ENCODE measurements around the gene ESPL1.
"Not testable (repeated sequence)": the region's sequence is repeated elsewhere in the genome, so short reads cannot be mapped to it uniquely, and the experiment has no call there.

Gene ESPL1

GRCh38 chr12:53265783-53266182 is 2.3 kb upstream of the ESPL1 start:
- DNase-seq, result no peak

DNA sequence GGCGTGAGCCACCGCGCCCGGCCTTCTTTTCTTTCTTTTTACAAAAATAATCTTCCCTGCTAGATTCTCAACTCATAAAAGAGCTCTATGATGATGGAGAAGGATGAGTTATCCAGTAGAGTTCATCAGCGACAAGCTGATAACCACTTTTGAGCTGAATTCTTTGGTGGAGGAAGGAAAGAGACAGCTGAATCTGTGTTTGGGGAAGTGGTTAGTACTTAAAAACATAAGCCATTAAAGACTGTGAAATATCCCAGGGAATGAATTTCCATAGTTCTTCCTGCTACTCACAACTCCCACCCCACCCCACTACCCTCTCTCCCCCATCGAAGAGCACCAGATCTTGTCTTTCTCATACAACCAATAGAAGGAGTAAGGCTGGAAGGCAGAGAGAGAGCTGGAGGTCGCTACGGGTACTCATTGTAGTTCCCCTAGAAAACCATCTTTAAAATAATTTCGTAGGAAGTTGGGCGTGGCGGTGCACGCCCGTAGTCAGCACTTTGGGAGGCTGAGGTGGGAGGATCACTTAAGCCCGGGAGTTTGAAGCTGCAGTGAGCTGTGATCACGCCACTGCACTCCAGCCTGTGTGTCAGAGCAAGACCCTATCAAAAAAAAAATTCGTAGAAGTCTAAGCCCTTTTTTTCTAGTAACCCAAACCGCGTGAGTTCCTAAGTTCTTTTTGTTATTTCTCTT is 647 bp upstream of the ESPL1 start:
- DNase-seq, result peak; percentile 43 to 52

DNA sequence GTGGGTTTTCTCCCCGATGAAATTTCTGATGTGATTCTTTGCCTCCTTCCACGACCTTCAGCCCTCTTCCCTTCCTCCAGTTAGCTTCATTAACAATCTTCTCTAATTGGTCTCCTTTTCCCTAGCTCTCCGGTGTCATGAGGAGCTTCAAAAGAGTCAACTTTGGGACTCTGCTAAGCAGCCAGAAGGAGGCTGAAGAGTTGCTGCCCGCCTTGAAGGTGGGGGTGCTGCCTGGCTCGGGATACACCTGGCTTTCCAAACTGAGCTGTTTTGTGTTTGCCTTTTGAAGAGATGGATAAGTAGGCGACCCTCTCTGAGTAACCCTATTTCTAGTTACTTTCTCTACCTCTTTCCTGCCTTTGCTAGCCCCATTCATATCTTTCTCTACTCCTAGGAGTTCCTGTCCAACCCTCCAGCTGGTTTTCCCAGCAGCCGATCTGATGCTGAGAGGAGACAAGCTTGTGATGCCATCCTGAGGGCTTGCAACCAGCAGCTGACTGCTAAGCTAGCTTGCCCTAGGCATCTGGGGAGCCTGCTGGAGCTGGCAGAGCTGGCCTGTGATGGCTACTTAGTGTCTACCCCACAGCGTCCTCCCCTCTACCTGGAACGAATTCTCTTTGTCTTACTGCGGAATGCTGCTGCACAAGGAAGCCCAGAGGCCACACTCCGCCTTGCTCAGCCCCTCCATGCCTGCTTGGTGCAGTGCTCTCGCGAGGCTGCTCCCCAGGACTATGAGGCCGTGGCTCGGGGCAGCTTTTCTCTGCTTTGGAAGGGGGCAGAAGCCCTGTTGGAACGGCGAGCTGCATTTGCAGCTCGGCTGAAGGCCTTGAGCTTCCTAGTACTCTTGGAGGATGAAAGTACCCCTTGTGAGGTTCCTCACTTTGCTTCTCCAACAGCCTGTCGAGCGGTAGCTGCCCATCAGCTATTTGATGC is 797 bp downstream of the ESPL1 start:
- DNase-seq, result no peak

DNA sequence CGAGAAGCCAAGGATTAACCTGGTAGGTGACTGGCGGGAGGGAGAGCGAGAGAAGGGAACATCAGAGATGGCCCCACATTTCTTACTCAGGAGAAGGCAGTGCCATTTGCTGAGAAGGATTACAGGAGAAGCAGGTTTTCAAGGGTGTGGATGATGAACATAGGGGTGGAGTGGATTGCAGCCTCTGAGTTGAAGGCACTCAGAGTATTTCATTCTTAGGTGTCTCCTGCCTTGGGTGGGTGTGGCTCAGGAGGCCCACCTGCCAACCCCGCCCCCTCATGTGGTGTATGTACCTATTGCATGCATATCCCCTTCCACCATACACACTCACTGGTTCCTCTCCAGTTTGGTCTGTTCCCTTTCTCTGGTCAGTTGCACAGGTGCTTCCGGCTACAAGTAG is 6.3 kb downstream of the ESPL1 start:
- no peak for DNase-seq

GRCh38 chr12:53276511-53276910 is 8.4 kb downstream of the ESPL1 start:
- no peak for DNase-seq

DNA sequence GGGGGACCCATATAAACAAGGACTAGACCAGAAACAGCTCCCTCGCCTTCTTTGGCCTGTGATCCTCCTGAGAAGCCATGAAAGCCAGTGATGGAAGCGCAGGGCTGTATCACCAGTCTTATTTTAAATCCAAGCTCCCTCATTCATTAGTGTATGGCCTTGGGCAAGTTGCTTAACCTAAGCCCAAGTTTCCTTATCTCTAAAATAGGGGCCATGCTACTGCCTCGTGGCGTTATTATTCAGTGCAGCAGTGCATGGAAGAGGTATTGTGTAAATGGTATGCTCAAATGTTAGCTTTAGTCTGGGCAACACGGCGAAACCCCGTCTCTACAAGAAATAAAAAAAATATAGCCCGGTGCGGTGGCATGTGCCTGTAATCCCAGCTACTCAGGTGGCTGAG is 9.9 kb downstream of the ESPL1 start:
- no peak for DNase-seq

GRCh38 chr12:53279283-53279869 is 11.3 kb downstream of the ESPL1 start:
- DNase-seq, result no peak

GRCh38 chr12:53279888-53280498 is 11.9 kb downstream of the ESPL1 start:
- DNase-seq, result no peak

DNA sequence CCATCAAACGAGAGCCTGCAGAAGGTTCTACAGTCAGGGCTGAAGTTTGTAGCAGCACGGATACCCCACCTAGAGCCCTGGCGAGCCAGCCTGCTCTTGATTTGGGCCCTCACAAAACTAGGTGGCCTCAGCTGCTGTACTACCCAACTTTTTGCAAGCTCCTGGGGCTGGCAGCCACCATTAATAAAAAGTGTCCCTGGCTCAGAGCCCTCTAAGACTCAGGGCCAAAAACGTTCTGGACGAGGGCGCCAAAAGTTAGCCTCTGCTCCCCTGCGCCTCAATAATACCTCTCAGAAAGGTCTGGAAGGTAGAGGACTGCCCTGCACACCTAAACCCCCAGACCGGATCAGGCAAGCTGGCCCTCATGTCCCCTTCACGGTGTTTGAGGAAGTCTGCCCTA is 18.3 kb downstream of the ESPL1 start:
- no peak for DNase-seq

- DNase-seq, result peak; percentile 36 to 58
Observed at GRCh38 chr12:53287741-53288216, 19.7 kb downstream of the ESPL1 start.

GRCh38 chr12:53288322-53288721 is 20.2 kb downstream of the ESPL1 start:
- no peak for DNase-seq

- no peak for DNase-seq
Observed at GRCh38 chr12:53289891-53290290, 21.8 kb downstream of the ESPL1 start.

GRCh38 chr12:53290661-53291060 is 22.6 kb downstream of the ESPL1 start:
- DNase-seq, result no peak

DNA sequence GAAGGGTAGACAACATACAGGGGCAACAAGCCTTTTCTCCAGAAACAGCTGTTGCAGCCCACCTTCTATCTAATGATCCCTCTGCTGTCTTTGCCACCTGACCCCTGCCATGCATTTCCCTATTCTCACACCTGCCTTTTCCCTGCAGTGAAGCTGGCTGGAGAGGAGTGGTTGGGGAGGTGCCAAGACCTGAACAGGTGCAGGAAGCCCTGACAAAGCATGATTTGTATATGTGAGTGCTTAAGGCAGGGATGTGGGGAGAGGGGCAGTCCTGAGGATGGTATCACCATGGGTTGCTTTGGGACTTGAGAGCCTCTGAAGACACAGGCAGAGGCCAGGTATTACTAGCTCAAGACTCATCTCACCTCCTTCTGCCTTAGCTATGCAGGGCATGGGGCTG is 24.3 kb downstream of the ESPL1 start:
- DNase-seq, result no peak

DNA sequence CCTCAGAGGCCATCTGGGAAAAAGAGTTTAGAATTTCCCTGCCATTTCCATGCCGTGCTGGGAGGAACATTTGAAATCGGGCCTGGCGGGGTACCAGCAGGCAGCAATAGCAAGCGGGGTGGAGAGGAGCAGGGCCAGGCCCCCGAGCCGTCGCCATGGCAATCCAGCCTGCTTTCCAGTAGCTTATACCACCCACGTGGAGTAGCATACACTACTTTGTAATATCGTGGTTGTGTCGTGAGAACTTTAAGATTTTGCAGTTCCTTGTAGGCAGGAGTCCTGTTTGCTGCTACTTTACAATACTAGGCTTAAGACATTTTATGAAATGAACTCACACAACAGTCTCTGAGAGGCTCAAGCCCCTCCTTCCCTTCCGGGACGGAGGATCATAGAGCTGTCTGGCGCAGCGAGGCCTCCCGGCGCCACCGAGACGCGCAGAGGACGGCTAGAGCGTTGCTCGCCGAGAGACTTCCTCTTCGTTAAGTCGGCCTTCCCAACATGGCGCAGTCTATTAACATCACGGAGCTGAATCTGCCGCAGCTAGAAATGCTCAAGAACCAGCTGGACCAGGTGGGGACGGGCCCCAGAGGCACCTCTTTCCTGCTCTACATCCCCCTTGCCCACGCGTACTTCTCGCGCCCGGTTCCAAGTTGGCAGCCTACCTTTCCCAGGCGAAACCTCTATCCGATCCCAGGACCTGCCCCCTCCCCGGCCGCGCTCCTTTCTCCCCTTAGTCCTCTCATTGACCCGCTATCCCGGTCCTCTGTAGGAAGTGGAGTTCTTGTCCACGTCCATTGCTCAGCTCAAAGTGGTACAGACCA is 27.2 kb downstream of the ESPL1 start, which contains the start of gene PFDN5:
Gene PFDN5, plus strand, starts transcription at position 473 of the 821 bp plus-strand sequence. Its CDS starts 26 bp downstream, at position 499.
- peak; percentile 78 to 81 for DNase-seq

DNA sequence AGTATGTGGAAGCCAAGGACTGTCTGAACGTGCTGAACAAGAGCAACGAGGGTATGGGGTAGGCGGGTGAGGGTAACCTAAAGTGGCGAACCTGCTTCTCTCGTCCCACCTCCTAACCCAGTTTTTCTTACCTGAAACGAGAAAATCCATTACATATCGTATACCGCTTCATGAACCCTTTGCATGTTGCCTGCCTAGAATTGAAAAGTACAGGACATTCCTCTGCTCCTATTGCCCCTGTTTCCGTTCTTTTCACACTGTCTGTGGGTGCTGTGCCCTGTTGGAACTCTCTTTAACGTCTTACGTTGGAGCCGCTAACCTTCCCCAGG is 27.8 kb downstream of the ESPL1 start:
- DNase-seq, result no peak

- not testable (repeated sequence) for DNase-seq
Observed at GRCh38 chr12:53297106-53297505, 29.0 kb downstream of the ESPL1 start.

DNA sequence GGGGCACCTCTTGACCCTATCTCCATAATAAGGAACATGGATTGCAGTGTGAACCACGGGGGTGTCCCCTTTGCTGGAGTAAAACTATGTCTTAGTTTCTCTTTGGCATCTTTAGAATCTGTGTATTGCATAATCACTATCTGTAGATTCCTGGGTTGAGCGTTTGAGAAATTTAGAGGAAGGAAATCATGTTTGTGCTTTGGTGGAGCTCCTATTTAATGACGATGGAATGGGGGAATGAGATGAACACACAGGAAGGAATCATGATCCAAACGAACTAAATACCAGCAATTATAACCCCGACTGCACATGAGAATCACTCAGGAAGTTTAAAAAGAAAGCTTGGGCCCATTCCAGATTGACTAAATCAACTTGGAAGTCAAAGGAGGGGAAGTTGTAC is 30.1 kb downstream of the ESPL1 start:
- peak; percentile 60 to 65 for DNase-seq

GRCh38 chr12:53299101-53299453 is 31.0 kb downstream of the ESPL1 start:
- peak; percentile 56 to 61 for DNase-seq

DNA sequence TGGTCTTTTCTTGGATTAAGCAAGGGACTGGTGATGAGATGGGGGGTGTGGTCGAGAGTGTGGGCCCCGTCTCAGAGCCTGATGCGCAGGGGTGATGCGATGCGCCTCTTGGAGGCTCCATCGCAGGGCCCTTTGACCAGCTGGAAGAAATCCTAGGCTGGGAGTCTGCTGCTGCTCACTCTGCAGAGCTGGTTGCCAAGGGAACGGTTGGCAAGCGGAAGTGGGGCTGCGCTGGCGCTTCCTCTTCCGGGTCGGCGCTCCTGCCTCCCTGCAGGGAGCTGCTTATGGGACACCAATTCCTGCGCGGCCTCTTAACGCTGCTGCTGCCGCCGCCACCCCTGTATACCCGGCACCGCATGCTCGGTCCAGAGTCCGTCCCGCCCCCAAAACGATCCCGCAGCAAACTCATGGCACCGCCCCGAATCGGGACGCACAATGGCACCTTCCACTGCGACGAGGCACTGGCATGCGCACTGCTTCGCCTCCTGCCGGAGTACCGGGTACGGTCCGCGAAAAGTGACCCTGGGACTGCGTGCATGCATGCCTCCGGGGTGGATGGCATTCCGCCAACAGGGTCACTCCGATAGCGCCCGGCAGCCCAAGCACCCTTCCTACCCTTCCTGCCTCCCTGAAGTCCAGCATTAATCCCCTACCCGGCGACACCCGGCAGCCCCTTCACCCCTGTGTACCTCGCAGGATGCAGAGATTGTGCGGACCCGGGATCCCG is 31.5 kb downstream of the ESPL1 start, which contains the start of gene MYG1:
Gene MYG1, plus strand, starts transcription at position 242 of the 727 bp plus-strand sequence. Its CDS starts 43 bp downstream, at position 285.
- peak; percentile 78 to 81 for DNase-seq

DNA sequence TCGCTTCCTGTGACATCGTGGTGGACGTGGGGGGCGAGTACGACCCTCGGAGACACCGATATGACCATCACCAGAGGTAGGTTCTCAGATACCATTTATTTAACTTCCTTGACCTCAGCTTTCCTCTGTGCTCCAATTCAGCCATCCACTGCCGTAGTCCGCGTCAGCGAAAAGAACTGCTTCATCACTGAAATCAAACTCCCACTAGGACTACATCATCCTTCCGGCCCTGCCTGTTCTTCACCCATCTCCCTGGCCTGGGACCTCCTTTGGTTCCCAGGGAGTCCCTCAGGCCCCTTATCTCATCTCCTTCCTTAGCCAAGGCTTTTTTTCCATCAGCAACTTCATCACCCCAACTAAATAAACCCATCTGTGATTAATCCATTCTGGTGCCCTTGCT is 32.1 kb downstream of the ESPL1 start:
- no peak for DNase-seq
